GM18951 (cell line): ENCODE results near the gene SHB.
A peak's percentile ranks its signal among the peaks of the same experiment; 100 is the strongest.
"Not testable (repeated sequence)": the region's sequence is repeated elsewhere in the genome, so short reads cannot be mapped to it uniquely, and the experiment has no call there.

Experiments
- POLR2A ChIP-seq: IDR thresholded peaks from 4 replicates; pipeline ENCODE4 v1.6.1; 2011; ENCODE audit warnings: mild to moderate bottlenecking; ENCODE audit not compliant: insufficient read length, insufficient read depth; ENCODE audit errors: extremely low read depth
- in situ Hi-C: fragments of 300-500 bp; cut with MboI; formaldehyde crosslinking; loops from one replicate; pipeline ENCODE4 v1.12.0; 2022; ENCODE audit warnings: low sequenced_read_pairs, mixed read lengths, inconsistent platforms; ENCODE audit not compliant: unreplicated experiment

Gene SHB

GRCh38 chr9:37966412-37967013, 102.5 kb downstream of the SHB start:
- in situ Hi-C loops: no loop called here
- TF ChIP-seq POLR2A: peak; percentile 38

DNA sequence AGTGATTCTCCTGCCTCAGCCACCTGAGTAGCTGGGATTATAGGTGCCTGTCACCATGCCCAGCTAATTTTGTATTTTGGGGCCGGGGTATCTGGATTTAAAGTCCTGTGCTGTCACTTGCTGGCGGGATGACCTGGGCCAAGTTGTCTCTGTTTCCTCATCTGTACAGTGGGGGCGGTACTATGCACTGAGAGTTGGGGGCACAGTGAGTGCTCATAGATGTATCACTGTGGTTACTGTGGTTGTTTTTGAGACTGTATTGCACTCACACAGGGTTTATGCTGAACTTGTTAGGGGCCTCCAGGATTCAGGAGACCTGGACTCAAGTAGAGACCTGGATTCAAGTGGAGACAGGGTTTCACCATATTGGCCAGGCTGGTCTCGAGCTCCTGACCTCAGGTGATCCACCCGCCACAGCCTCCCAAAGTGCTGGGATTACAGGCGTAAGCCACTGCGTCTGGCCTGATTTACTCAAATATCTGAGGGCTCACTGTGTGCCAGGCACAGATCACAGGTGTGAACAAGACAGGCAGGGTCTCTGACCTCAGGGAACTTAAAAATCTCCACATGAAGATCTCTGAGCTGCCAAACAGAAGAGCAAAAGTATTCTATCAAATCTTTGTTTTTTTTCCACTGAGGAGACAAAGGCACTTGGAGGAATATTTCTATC, 103.2 kb downstream of the SHB start:
- in situ Hi-C loops: not testable (repeated sequence)

DNA sequence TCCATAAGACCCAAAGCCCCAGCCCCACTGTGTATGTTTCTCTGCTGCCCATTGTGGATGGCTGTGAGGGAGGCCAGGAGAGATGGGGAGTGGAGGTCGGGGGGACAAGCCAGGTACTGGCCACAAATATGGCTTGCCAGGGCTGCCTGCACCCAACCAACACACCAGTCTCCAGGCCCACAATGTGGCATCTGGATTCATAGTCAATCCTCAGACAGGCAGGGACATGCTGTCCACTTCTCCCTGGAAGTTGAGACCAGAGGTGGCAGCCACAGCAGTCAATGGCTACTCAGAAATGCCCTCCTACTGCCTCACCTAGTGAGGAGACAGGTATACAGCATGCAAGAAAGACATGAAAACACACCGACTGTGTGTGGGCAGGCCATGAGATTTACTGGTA, 103.9 kb downstream of the SHB start:
- in situ Hi-C loops: no loop called here
- TF ChIP-seq POLR2A: no peak

- TF ChIP-seq POLR2A: no peak
Measured at GRCh38 chr9:37964740-37965081, 104.3 kb downstream of the SHB start.

GRCh38 chr9:37963936-37964739, 104.9 kb downstream of the SHB start:
- in situ Hi-C loops: no loop called here
- TF ChIP-seq POLR2A: no peak

More at GRCh38 chr9:37964740-37965081, 104.3 kb downstream of the SHB start:
- in situ Hi-C loops: no loop called here

DNA sequence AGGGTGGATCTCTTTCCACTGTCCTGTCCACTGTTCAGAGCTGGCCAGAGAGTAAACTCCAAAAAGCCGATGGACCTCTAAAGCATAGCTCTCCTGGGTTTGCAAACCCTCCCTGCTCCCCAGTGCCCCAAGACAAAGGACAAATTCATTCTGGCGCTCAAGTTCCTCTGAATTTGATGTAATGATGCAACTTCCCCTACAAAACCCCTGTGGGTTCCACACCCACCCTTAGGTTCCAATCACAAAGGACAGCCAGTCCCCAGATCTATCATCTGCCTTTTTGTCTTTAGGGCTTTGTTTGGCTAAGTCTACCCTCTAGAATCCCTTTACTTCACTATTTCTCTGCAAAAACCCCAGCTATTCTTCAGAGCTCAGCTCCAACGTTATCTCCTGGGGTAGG, 107.7 kb downstream of the SHB start:
- in situ Hi-C loops: no loop called here
- TF ChIP-seq POLR2A: no peak

GRCh38 chr9:37960631-37961030, 108.4 kb downstream of the SHB start:
- in situ Hi-C loops: no loop called here
- TF ChIP-seq POLR2A: no peak

DNA sequence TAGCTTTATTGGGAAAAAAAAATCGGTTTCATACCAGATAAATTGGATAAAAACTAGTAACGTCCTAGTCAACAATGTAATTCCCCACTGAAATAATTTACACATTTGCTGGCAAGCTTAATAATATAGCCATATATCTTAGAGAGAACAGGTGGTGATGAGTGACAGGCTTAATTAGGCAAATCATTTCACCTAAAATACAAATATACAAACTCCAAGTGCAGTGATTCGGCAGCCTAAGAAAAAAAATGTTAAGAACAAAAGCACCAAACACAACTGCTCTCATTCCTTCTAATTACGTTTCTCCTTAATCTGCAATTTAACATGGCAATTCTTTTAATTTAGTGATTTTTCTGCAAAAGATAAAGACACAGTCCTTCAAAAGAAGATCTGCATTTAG, 109.1 kb downstream of the SHB start:
- no peak for TF ChIP-seq POLR2A
- in situ Hi-C loops: no loop called here

- in situ Hi-C loops: no loop called here
- TF ChIP-seq POLR2A: no peak
Measured at GRCh38 chr9:37958154-37958553, 110.9 kb downstream of the SHB start.

DNA sequence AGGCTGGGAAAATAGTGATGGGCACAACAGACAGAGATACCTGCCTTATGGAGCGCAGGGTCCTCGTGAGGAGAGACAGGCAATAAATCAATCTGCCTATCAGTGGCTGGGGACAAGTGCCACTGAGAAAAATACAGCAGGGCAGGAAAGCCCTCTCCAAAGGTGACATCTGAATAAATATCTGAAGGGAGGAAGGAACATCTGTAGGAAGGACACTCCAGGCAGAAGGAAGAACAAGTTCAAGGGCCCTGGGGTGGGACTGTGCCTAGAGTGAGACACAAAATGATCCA, 111.4 kb downstream of the SHB start:
- in situ Hi-C loops: no loop called here
- no peak for TF ChIP-seq POLR2A

- no peak for TF ChIP-seq POLR2A
- in situ Hi-C loops: no loop called here
Measured at GRCh38 chr9:37956904-37957663, 111.9 kb downstream of the SHB start.

DNA sequence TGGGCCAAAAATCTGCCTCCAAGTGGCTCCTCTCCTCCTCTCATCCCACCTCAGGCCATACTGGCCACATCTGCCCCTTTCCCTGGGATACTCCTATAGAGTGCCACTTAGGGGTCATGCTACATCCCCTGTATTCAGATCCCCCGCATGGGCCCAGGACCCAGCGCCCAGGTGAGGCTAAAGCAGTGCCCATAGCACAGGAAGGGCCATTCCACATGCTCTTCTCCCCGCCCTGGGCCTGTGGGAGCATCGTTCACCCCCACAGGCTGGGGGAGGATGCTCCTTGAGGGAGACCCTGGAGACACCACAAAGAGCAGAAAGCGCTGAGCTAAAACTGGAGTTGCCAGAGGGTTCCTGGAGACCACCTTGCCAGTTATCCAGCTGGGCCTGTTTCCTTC, 112.6 kb downstream of the SHB start:
- in situ Hi-C loops: no loop called here
- TF ChIP-seq POLR2A: no peak

DNA sequence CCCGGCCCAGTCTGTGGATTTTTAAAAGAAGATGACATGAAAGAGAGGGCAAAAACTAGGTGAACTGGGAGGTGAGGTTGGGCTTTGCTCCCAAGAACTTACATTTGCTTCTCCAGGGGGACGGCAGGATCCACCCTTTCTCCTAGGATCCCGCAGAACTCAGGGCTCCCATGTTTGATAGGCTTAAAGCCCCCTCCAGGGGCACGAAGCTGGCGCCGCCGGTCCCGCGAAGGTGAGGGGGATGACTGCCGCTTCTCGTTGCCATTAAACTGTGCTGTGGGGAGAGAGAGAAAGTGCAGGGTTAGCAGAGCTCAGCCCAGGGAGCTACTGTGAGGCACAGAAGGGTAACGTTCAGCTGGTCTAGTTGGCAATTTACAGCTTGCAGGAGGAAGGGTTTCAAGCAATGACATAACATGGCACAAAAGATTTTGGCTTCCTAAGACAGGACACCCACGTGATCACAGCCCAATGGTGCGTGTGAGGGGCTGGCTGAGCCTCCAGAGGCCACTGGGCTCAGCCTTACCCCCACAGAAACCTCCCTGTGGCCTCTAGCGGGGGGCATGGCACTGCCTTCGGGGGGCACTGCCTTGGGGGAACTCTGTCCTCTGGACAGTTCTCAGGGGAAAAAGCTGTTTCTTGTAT, 113.1 kb downstream of the SHB start:
- in situ Hi-C loops: no loop called here
- TF ChIP-seq POLR2A: no peak
